H9 (cell line): ENCODE measurements around the gene JAGN1. TPM values are rescaled to one million over a fixed set of nuclear protein-coding genes. Genes with fewer than 3 reads are reported as not detected.

Source experiments
- DNase-seq: peaks from one replicate; pipeline ENCODE4 v3.0.0-alpha.2; 2017
- H2AFZ ChIP-seq: one replicate; pipeline ENCODE4 v1.6.1; 2013; ENCODE audit warnings: mild to moderate bottlenecking, low read length, control low read depth, moderate library complexity
- H2AK5ac ChIP-seq: 2 replicates; pipeline ENCODE4 v1.6.1; 2013; ENCODE audit warnings: low read length, control low read depth, mixed read lengths; ENCODE audit not compliant: insufficient read length
- H2BK120ac ChIP-seq: one replicate; pipeline ENCODE4 v1.6.1; 2013; ENCODE audit warnings: low read depth, mild to moderate bottlenecking, low read length, control low read depth, inconsistent platforms; ENCODE audit not compliant: poor library complexity, severe bottlenecking
- H2BK12ac ChIP-seq: 2 replicates; pipeline ENCODE4 v1.6.1; 2013; ENCODE audit warnings: low read length, control low read depth, mixed read lengths, low read depth; ENCODE audit not compliant: insufficient read length
- H2BK15ac ChIP-seq: 2 replicates; pipeline ENCODE4 v1.6.1; 2013; ENCODE audit warnings: low read depth, low read length, control low read depth
- H2BK20ac ChIP-seq: one replicate; pipeline ENCODE4 v1.6.1; 2013; ENCODE audit warnings: low read depth, mild to moderate bottlenecking, low read length, control low read depth, inconsistent platforms; ENCODE audit not compliant: poor library complexity, severe bottlenecking
- H2BK5ac ChIP-seq: 2 replicates; pipeline ENCODE4 v1.6.1; 2013; ENCODE audit warnings: low read length, control low read depth, mixed read lengths; ENCODE audit not compliant: insufficient read length
- H3K14ac ChIP-seq: 2 replicates; pipeline ENCODE4 v1.6.1; 2013; ENCODE audit warnings: low read length, control low read depth; ENCODE audit not compliant: insufficient read depth
- H3K18ac ChIP-seq: 2 replicates; pipeline ENCODE4 v1.6.1; 2013; ENCODE audit warnings: low read depth, mild to moderate bottlenecking, mixed read lengths, low read length, control low read depth; ENCODE audit not compliant: insufficient read length
- H3K23ac ChIP-seq: 2 replicates; pipeline ENCODE4 v1.6.1; 2013; ENCODE audit warnings: low read length, control low read depth, mixed read lengths, low read depth; ENCODE audit not compliant: insufficient read length
- H3K23me2 ChIP-seq: 2 replicates; pipeline ENCODE4 v1.6.1; 2013; ENCODE audit warnings: low read depth, mild to moderate bottlenecking, mixed read lengths, low read length, control low read depth; ENCODE audit not compliant: insufficient read length, poor library complexity, severe bottlenecking
- H3K27ac ChIP-seq: 2 replicates; pipeline ENCODE4 v1.5.1; 2013; ENCODE audit warnings: low read length, control low read depth, mixed read lengths, low read depth; ENCODE audit not compliant: insufficient read length
- H3K27me3 ChIP-seq: 2 replicates; pipeline ENCODE4 v1.6.1; 2013; ENCODE audit warnings: low read length, control low read depth, inconsistent platforms; ENCODE audit not compliant: insufficient read depth
- H3K4ac ChIP-seq: 2 replicates; pipeline ENCODE4 v1.6.1; 2013; ENCODE audit warnings: low read depth, mild to moderate bottlenecking, control low read depth, inconsistent platforms, low read length, moderate library complexity
- H3K4me1 ChIP-seq: 2 replicates; pipeline ENCODE4 v1.6.1; 2013; ENCODE audit warnings: low read length, control low read depth, inconsistent platforms; ENCODE audit not compliant: insufficient read depth
- H3K4me2 ChIP-seq: 2 replicates; pipeline ENCODE4 v1.6.1; 2013; ENCODE audit warnings: low read length, control low read depth, mixed read lengths; ENCODE audit not compliant: insufficient read length, insufficient read depth
- H3K56ac ChIP-seq: 2 replicates; pipeline ENCODE4 v1.6.1; 2013; ENCODE audit warnings: low read depth, mild to moderate bottlenecking, mixed read lengths, low read length, control low read depth; ENCODE audit not compliant: insufficient read length
- H3K79me1 ChIP-seq: 2 replicates; pipeline ENCODE4 v1.6.1; 2013; ENCODE audit warnings: low read depth, mild to moderate bottlenecking, moderate library complexity, low read length, control low read depth, inconsistent platforms; ENCODE audit not compliant: insufficient read depth, poor library complexity, severe bottlenecking
- H3K79me2 ChIP-seq: 2 replicates; pipeline ENCODE4 v1.6.1; 2013; ENCODE audit warnings: low read length, control low read depth, inconsistent platforms; ENCODE audit not compliant: insufficient read depth
- H3K9ac ChIP-seq: 2 replicates; pipeline ENCODE4 v1.6.1; 2013; ENCODE audit warnings: low read length, control low read depth, mixed read lengths; ENCODE audit not compliant: insufficient read length; ENCODE audit errors: extremely low read depth
- H3K9me3 ChIP-seq: one replicate; pipeline ENCODE4 v1.6.1; 2013; ENCODE audit warnings: low read depth, low read length, inconsistent platforms; ENCODE audit not compliant: control insufficient read depth
- H3T11ph ChIP-seq: one replicate; pipeline ENCODE4 v1.6.1; 2013; ENCODE audit warnings: mild to moderate bottlenecking, low read length, control low read depth, inconsistent platforms
- H4K20me1 ChIP-seq: one replicate; pipeline ENCODE4 v1.6.1; 2013; ENCODE audit not compliant: control insufficient read depth, insufficient read length, insufficient read depth
- H4K5ac ChIP-seq: 2 replicates; pipeline ENCODE4 v1.6.1; 2013; ENCODE audit warnings: low read depth, mild to moderate bottlenecking, mixed read lengths, low read length, control low read depth; ENCODE audit not compliant: insufficient read length
- H4K8ac ChIP-seq: replicated peaks from 2 replicates; pipeline ENCODE4 v1.6.1; 2013; ENCODE audit warnings: low read length, control low read depth, mixed read lengths, low read depth; ENCODE audit not compliant: insufficient read length
- H4K91ac ChIP-seq: 2 replicates; pipeline ENCODE4 v1.6.1; 2013; ENCODE audit warnings: low read depth, mild to moderate bottlenecking, moderate library complexity, mixed read lengths, low read length, control low read depth; ENCODE audit not compliant: insufficient read length
- H3K27ac Mint-ChIP-seq, 3 experiments: 2 replicates in 2 of 3; 3 replicates in 1 of 3; pipeline ENCODE4 v1.8.0; 2020 to 2021; ENCODE audit warnings: mixed read lengths in 3 of 3, mild to moderate bottlenecking in 1 of 3, moderate library complexity in 1 of 3
- H3K27me3 Mint-ChIP-seq: 2 replicates; pipeline ENCODE4 v1.8.0; 2021; ENCODE audit warnings: low read depth, mild to moderate bottlenecking, moderate library complexity, mixed read lengths
- H3K36me3 Mint-ChIP-seq, 3 experiments: 2 replicates in 2 of 3; 3 replicates in 1 of 3; pipeline ENCODE4 v1.8.0; 2020 to 2021; ENCODE audit warnings: low read depth in 3 of 3, mixed read lengths in 3 of 3; ENCODE audit not compliant: insufficient read depth in 1 of 3
- H3K4me1 Mint-ChIP-seq, 2 experiments: 2 replicates each; pipeline ENCODE4 v1.8.0; 2020; ENCODE audit warnings: mixed read lengths in 2 of 2
- H3K4me3 Mint-ChIP-seq, 2 experiments: 2 replicates in 1 of 2; 3 replicates in 1 of 2; pipeline ENCODE4 v1.8.0; 2020 to 2021; ENCODE audit warnings: mild to moderate bottlenecking in 2 of 2, mixed read lengths in 2 of 2, moderate library complexity in 1 of 2
- H3K9me3 Mint-ChIP-seq, 2 experiments: 2 replicates in 1 of 2; 3 replicates in 1 of 2; pipeline ENCODE4 v1.8.0; 2020; ENCODE audit warnings: mild to moderate bottlenecking in 2 of 2, mixed read lengths in 2 of 2, moderate library complexity in 1 of 2
- WGBS: extraction: QIAGEN DNeasy Blood & Tissue Kit; methylation state at CpG from one replicate; pipeline ENCODE4 v1.1.7; 2013; ENCODE audit warnings: missing lambda C conversion rate, low lambda C conversion rate, mixed read lengths; ENCODE audit not compliant: insufficient read length; ENCODE audit errors: extremely low coverage; 5-methylcytosine and 5-hydroxymethylcytosine counted together
- total RNA-seq: library from RNA; stranded (reverse); gene quantifications from 2 replicates; pipeline ENCODE4 v1.2.1, GENCODE V29; 2021
- TF ChIP-seq, protein P1 (sequence below): fragments of 200-600 bp; sonication (generic); conservative IDR thresholded peaks from 3 replicates; pipeline ENCODE4 v1.8.0; 2021; ENCODE audit warnings: antibody characterized with exemption, mild to moderate bottlenecking

The JAGN1 gene
- total RNA-seq, 1 experiment from 2014 or later = 33.5 TPM

DNA sequence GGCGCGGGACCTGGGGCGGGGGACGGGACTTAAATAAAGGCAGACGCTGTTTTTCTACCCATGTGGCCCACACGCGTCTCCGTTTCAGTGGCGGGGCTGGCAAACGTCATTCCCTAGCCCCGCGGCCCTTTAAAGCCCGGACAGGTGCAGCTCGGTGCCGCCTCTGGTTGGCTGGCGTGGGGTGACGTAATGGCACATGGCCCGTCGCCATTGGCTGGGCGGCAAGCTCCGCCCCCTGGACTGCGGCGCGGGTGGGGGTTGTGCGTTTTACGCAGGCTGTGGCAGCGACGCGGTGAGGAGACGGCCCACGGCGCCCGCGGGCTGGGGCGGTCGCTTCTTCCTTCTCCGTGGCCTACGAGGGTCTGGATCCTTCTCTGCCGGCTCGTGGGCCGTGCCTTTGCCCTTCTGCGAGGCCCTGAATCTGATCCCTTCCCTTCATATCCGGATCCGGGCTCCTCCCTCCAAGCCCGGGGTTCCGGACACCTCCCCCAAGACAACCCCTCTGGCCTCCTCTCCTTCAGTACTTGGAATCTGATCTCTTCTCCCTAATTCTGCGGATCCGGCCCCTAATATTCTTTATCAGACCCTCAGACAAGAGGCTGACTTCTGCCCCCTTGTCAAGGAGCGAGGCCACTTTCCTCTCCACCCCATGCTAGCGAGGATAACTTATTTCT is 43.3 kb downstream of the JAGN1 start, which contains the start of gene CRELD1:
Gene CRELD1 (plus strand): TSS at position 274 of the 674 bp plus-strand sequence. CDS start 605 bp downstream, outside the sequence.
- peak within 1 kb of the TSS; percentile 88 to 94 for H3K4me3 Mint-ChIP-seq
- Histone ChIP-seq H3K4me1 (no peaks in the 10 kb centered on the region; the same call in 1 of the 2 replicates), H3K9me3 (no peaks in the 10 kb centered on the region), H2BK5ac (no peak within 1 kb of the TSS), H3K18ac (peak within 1 kb of the TSS; percentile 76), H3K9ac (peak within 1 kb of the TSS; percentile 74), H4K8ac (no peak within 1 kb of the TSS), H2AFZ (no peak within 1 kb of the TSS), H3K27me3 (no peaks in the 10 kb centered on the region), H3K27ac (no peak within 1 kb of the TSS), H2BK12ac (no peak within 1 kb of the TSS), H3K14ac (peak within 1 kb of the TSS; percentile 88), H2AK5ac (no peak within 1 kb of the TSS), H2BK15ac (no peak within 1 kb of the TSS), H3K23me2 (peaks cover 7% of the 10 kb centered on the region), H3K79me1 (no peaks in the 10 kb centered on the region), H3K79me2 (no peaks in the 10 kb centered on the region), H2BK20ac (no peak within 1 kb of the TSS), H3K4ac (no peak within 1 kb of the TSS), H4K20me1 (no peaks in the 10 kb centered on the region), H3K23ac (no peak within 1 kb of the TSS), H2BK120ac (no peak within 1 kb of the TSS), H3K56ac (no peak within 1 kb of the TSS), H3T11ph (no peak within 1 kb of the TSS), H4K91ac (no peak within 1 kb of the TSS), H4K5ac (no peak within 1 kb of the TSS), H3K4me2 (peak within 1 kb of the TSS; percentile 56)
- WGBS = no CpG with 5 or more reads among the region's 50 CpGs
- peak; percentile 95 for DNase-seq
- H3K27me3 Mint-ChIP-seq = peaks cover 5% of the 10 kb centered on the region
- H3K36me3 Mint-ChIP-seq = peaks cover 5 to 29% (median 24%) of the 10 kb centered on the region in 3 experiments; a peak in 6 of 7 replicates
- H3K4me1 Mint-ChIP-seq = peaks cover 10 to 14% of the 10 kb centered on the region in 2 experiments
- peaks cover 0 to 4% of the 10 kb centered on the region in 2 experiments; a peak in 1 of 5 replicates for H3K9me3 Mint-ChIP-seq
- H3K27ac Mint-ChIP-seq = peak within 1 kb of the TSS; percentile 94 to 98 (median 97)
- TF ChIP-seq, protein P1, sequence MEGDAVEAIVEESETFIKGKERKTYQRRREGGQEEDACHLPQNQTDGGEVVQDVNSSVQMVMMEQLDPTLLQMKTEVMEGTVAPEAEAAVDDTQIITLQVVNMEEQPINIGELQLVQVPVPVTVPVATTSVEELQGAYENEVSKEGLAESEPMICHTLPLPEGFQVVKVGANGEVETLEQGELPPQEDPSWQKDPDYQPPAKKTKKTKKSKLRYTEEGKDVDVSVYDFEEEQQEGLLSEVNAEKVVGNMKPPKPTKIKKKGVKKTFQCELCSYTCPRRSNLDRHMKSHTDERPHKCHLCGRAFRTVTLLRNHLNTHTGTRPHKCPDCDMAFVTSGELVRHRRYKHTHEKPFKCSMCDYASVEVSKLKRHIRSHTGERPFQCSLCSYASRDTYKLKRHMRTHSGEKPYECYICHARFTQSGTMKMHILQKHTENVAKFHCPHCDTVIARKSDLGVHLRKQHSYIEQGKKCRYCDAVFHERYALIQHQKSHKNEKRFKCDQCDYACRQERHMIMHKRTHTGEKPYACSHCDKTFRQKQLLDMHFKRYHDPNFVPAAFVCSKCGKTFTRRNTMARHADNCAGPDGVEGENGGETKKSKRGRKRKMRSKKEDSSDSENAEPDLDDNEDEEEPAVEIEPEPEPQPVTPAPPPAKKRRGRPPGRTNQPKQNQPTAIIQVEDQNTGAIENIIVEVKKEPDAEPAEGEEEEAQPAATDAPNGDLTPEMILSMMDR = no peak
